Endodermal cell (in vitro differentiated cells): ENCODE results near the gene NPR1. TPM values are rescaled to one million over a fixed set of nuclear protein-coding genes. Genes with fewer than 3 reads are reported as not detected.

Experiments used
- DNase-seq: peaks from one replicate; pipeline ENCODE4 v3.0.0-alpha.2; 2017
- H3K27ac ChIP-seq: 2 replicates; pipeline ENCODE4 v1.5.1; 2013; ENCODE audit warnings: mild to moderate bottlenecking, low read depth, low read length, moderate library complexity
- H3K27me3 ChIP-seq: 2 replicates; pipeline ENCODE4 v1.6.1; 2013; ENCODE audit warnings: mild to moderate bottlenecking, low read length, moderate library complexity; ENCODE audit not compliant: insufficient read depth, control insufficient read depth, poor library complexity, severe bottlenecking
- H3K36me3 ChIP-seq: 2 replicates; pipeline ENCODE4 v1.7.0; 2013; ENCODE audit warnings: mild to moderate bottlenecking, low read length, moderate library complexity; ENCODE audit not compliant: control insufficient read depth, insufficient read depth
- H3K4me1 ChIP-seq: one replicate; pipeline ENCODE4 v1.7.0; 2013; ENCODE audit warnings: low read length; ENCODE audit not compliant: control insufficient read depth, insufficient read depth
- H3K4me3 ChIP-seq: 2 replicates; pipeline ENCODE4 v1.5.1; 2013; ENCODE audit warnings: mild to moderate bottlenecking, low read length, moderate library complexity
- H3K9ac ChIP-seq: 2 replicates; pipeline ENCODE4 v1.6.1; 2013; ENCODE audit warnings: mild to moderate bottlenecking, low read length, moderate library complexity; ENCODE audit not compliant: poor library complexity, severe bottlenecking; ENCODE audit errors: extremely low read depth
- H3K9me3 ChIP-seq: 2 replicates; pipeline ENCODE4 v1.6.1; 2013; ENCODE audit warnings: mild to moderate bottlenecking, low read length, moderate library complexity; ENCODE audit not compliant: control insufficient read depth
- H3K27ac Mint-ChIP-seq: 2 replicates; pipeline ENCODE4 v1.8.0; 2020; ENCODE audit warnings: mixed read lengths
- H3K27me3 Mint-ChIP-seq: 2 replicates; pipeline ENCODE4 v1.8.0; 2021; ENCODE audit warnings: mild to moderate bottlenecking, mixed read lengths; ENCODE audit not compliant: insufficient read depth
- H3K36me3 Mint-ChIP-seq: 2 replicates; pipeline ENCODE4 v1.8.0; 2020; ENCODE audit warnings: low read depth, mixed read lengths
- H3K4me1 Mint-ChIP-seq: 2 replicates; pipeline ENCODE4 v1.8.0; 2020; ENCODE audit warnings: mixed read lengths
- H3K4me3 Mint-ChIP-seq: 2 replicates; pipeline ENCODE4 v1.8.0; 2020; ENCODE audit warnings: mild to moderate bottlenecking, moderate library complexity, mixed read lengths
- H3K9me3 Mint-ChIP-seq: 2 replicates; pipeline ENCODE4 v1.8.0; 2020; ENCODE audit warnings: mild to moderate bottlenecking, mixed read lengths
- CTCF ChIP-seq: fragments of 200-600 bp; sonication (generic); conservative IDR thresholded peaks from 2 replicates; pipeline ENCODE4 v1.5.0; 2021; ENCODE audit warnings: antibody characterized with exemption, mild to moderate bottlenecking
- WGBS, 2 experiments: methylation state at CpG; one replicate each; pipeline versions ENCODE4 v1.1.5 to v1.1.7; 2013; ENCODE audit warnings: missing lambda C conversion rate in 2 of 2, mixed read lengths in 1 of 2; ENCODE audit not compliant: insufficient coverage in 1 of 2, insufficient read length in 1 of 2; 5-methylcytosine and 5-hydroxymethylcytosine counted together
- total RNA-seq, 2 donors: library from RNA; stranded (reverse); fragmentation: NEBNext Ultra II Directional in 1 of 2; extraction: Animal tissue kit (Norgen Biotek cat#: 25700) in 1 of 2; gene quantifications; 2 replicates in 1 of 2; 3 replicates in 1 of 2; pipeline ENCODE4 v1.2.1, GENCODE V29; 2021

The NPR1 gene
- total RNA-seq, 2 donors from 2014 or later = 2.7 to 4.5 TPM

GRCh38 chr1:153669606-153670005 lies 8.9 kb upstream of the NPR1 start:
- H3K36me3 Mint-ChIP-seq = peaks cover 56% of the 10 kb centered on the region
- H3K27ac Mint-ChIP-seq = no peak overlapping the region
- H3K9ac ChIP-seq = peak overlapping the region; percentile 97
- no peaks in the 10 kb centered on the region for H3K27me3 Mint-ChIP-seq
- H3K36me3 ChIP-seq = peaks cover 54% of the 10 kb centered on the region
- no peak overlapping the region for H3K27ac ChIP-seq
- H3K4me1 Mint-ChIP-seq = peaks cover 8% of the 10 kb centered on the region
- H3K4me3 ChIP-seq = peak overlapping the region; percentile 96
- no peak for TF ChIP-seq CTCF
- H3K4me3 Mint-ChIP-seq = no peak overlapping the region
- H3K9me3 ChIP-seq = peaks cover 7% of the 10 kb centered on the region
- H3K4me1 ChIP-seq = no peaks in the 10 kb centered on the region
- WGBS, 2 experiments = 93 to 96% methylated on average over 6 of the region's 6 CpGs
- H3K9me3 Mint-ChIP-seq = no peaks in the 10 kb centered on the region
- no peak for DNase-seq
- H3K27me3 ChIP-seq = no peaks in the 10 kb centered on the region

GRCh38 chr1:153670257-153670858 lies 8.1 kb upstream of the NPR1 start:
- Histone ChIP-seq H3K4me3 (peak overlapping the region; percentile 96), H3K4me1 (no peaks in the 10 kb centered on the region), H3K9me3 (peaks cover 7% of the 10 kb centered on the region), H3K36me3 (peaks cover 46% of the 10 kb centered on the region), H3K27ac (peak overlapping the region; percentile 85), H3K9ac (peak overlapping the region; percentile 97), H3K27me3 (no peaks in the 10 kb centered on the region)
- peaks cover 8% of the 10 kb centered on the region for H3K4me1 Mint-ChIP-seq
- H3K9me3 Mint-ChIP-seq = no peaks in the 10 kb centered on the region
- no peak overlapping the region for H3K4me3 Mint-ChIP-seq
- no peaks in the 10 kb centered on the region for H3K27me3 Mint-ChIP-seq
- H3K27ac Mint-ChIP-seq = no peak overlapping the region
- peaks cover 48% of the 10 kb centered on the region for H3K36me3 Mint-ChIP-seq
- WGBS, 2 experiments = 0 to 2% methylated on average over 13 to 22 of the region's 22 CpGs
- no peak for DNase-seq
- no peak for TF ChIP-seq CTCF

- H3K27ac Mint-ChIP-seq = no peak within 1 kb of the TSS
- Histone ChIP-seq H3K27me3 (no peaks in the 10 kb centered on the region), H3K9me3 (peaks cover 7% of the 10 kb centered on the region), H3K36me3 (peaks cover 39% of the 10 kb centered on the region), H3K27ac (peak within 1 kb of the TSS; percentile 85), H3K9ac (peak within 1 kb of the TSS; percentile 97), H3K4me1 (no peaks in the 10 kb centered on the region), H3K4me3 (peak within 1 kb of the TSS; percentile 96)
- no peaks in the 10 kb centered on the region for H3K27me3 Mint-ChIP-seq
- peak; percentile 98 for DNase-seq
- 1% methylated on average over 28 to 35 of the region's 35 CpGs for WGBS, 2 experiments
- H3K36me3 Mint-ChIP-seq = peaks cover 42% of the 10 kb centered on the region
- H3K9me3 Mint-ChIP-seq = no peaks in the 10 kb centered on the region
- peaks cover 8% of the 10 kb centered on the region for H3K4me1 Mint-ChIP-seq
- no peak within 1 kb of the TSS for H3K4me3 Mint-ChIP-seq
- peak; percentile 50 for TF ChIP-seq CTCF
Observed at GRCh38 chr1:153670859-153671627, 7.4 kb upstream of the NPR1 start, which contains the start of gene ILF2. TSS of gene ILF2 (minus strand) at chr1:153670993. CDS start at chr1:153670922, 71 bp downstream.
